HG03558 (cell line): ENCODE data around the gene NDUFB10.
A peak's percentile ranks its signal among the peaks of the same experiment; 100 is the strongest.
"Not testable (repeated sequence)": the region's sequence is repeated elsewhere in the genome, so short reads cannot be mapped to it uniquely, and the experiment has no call there.

Experiments
- ATAC-seq: cut with Tn5 transposase; IDR thresholded peaks from one replicate; pipeline ENCODE4 v1.9.1; 2021; ENCODE audit warnings: moderate number of reproducible peaks; ENCODE audit not compliant: unreplicated experiment; ENCODE audit errors: extremely low read depth

NDUFB10 gene

DNA sequence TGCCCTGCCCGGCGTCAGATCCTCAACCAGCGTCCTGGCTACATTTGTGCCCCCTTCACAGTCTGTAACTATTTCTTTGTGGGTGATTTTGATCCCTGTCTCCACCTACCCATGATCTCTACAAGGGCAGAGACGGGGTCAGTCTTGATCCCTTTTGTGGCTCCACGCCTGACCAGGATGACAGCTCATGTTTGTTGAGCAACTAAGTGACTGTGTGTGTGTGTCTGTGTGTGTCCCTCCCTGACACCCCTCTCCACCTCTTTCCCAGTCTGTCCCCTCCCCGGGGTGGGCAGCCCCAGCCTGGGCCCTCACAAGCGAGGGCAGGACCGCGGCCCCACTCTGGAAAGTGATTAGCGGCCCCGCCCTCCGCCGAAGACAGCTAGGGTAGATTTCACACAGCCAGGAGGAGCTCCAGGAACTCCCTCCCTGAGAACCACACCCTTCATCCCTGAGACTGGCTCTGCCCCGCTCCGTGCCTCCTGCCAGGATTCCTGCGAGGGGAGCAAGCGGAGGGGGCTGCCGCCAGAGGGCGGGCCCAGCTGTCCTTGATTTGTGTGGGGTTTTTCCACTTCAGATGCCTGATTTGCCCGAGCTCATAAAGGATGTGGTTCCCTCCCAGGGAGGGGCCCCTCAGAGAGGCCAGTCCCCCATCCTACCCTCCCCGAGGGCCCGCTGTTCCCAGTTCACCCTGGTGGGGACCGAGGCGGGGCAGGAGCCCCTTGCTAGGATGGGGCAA, 35.9 kb upstream of the NDUFB10 start:
- no peak for ATAC-seq

GRCh38 chr16:1924095-1924494, 35.2 kb upstream of the NDUFB10 start:
- ATAC-seq = no peak

- no peak for ATAC-seq
Observed at GRCh38 chr16:1926271-1926670, 33.1 kb upstream of the NDUFB10 start.

DNA sequence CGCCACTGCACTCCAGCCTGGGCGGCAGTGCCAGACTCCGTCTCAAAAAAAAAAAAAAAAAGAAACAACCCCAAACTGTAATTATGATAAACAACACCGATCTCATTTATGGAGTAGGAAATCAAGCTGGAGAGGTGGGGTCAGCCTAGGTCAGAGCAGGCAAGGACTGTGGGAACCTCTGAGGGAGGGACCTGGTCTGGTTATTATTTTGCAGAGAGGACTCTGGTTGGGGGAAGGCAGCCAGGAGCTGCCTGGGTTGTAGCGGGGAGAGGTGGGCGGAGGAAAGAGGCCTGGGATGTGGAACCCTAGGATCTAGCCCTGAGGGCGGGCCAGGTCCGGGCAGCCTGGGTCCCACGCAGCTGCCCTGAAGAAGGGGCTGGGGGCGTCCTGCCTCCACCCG, 30.2 kb upstream of the NDUFB10 start:
- ATAC-seq = no peak

DNA sequence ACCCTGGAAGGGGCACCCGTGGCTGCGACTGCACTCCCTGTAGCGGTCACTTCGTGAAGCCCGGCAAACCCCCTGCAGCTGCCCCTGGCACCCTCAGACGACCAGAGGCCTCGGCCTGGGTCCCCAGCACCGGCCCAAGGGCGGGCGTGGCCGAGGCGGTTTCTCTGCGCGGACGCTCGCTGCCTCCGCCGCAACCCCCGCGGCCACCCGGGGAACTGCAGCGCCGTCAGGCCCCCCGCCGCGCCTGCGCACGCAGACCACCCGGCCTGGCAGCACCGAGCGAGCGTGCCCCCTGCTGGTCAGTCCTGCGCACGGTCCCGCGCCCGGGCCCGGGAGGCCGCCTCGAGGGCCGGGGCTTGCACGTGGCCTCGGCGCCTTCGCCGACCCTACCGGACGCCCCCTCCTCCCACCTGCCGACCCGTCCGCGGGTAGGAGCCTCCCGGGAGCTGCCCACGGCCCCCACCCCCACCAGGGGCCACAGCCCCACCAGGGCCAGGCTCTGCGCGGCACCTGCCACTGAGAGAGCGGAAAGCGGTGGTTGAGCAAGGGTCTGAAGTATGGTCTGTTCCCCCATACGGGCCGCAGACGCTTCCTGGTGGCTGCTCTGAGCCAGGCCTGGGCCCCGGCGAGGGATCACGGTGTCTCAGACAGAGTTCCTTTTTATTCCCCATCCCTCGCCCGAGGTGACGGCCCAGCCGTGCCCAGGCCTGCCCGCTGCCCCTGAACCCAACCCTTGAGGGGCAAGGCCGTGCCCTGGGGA, 29.6 kb upstream of the NDUFB10 start:
- ATAC-seq = no peak

- no peak for ATAC-seq
Observed at GRCh38 chr16:1930338-1930720, 29.0 kb upstream of the NDUFB10 start.

DNA sequence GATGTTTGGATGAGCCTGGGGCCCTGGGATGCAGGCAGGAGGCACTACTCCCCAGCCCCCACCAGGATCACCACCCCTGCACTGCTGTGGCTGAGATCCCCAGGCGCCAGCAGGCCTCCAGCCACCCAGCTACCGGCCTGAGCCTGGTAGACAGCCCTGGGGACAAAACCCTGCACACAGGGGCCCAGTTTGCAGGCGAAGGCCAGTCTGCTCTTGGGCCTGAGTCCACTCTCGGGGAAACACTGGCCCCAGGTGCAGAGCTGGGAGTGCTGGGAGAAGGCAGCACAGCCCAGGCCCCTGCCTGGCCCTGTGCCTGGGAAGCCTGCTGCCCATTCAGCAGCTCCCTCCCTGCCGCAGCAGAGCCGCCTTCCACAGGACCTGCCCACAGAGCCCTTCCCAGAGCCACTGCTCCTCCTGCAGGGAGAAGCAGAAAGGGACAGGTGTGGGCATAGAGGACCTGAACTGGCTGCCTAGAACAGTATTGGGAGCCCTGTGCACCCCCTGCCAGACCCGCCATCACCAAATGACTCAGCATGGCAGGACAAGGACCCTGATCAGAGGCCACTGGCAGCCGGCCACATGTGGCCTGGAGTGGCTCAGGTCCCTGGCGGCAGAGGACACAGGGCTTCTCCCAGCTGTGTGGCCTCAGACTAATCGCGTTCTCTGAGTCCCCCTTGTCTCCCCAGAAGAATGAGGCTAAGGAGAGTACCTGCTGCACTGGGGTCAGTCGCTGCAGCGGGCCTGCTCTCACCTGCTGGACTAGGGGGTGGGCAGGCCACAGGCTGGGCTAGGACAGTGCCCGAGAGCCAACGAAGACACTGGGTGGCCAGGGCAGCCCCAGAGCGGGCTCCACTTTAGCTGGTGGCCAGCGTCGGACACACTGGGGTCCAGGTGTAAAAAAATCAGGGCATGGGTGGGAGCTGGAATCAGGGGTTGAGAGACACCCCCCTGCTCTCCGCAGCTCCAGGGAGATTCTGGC, 27.0 kb upstream of the NDUFB10 start:
- no peak for ATAC-seq

DNA sequence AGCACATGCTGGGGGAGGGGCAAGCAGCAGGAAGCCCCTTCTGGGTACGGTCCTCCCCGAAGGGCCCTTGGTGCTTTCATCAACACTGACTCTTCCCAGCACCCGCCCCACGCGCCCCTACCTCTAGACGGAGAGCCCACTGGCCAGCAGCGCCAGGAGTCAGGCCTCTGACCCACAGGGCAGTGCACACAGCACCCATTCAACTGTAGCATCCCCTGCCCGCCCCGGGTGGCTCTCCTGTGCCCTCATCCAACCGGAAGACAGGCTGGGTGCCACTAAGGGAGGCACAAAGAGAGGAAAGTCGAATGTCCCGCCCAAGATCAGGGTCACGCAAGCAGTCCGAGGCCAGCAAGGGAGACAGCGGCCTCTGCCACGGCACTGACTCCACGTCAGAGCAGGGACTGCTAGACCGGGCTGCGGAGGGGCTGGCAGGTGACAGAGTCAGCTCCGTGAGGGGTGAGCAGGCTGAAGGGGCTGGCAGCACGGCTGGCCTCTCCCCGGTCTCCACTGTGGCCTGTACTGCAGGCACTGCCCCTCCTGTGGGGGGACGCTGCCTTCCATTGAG, 26.2 kb upstream of the NDUFB10 start:
- no peak for ATAC-seq

- no peak for ATAC-seq
Observed at GRCh38 chr16:1936945-1937479, 22.3 kb upstream of the NDUFB10 start.

GRCh38 chr16:1938316-1938715, 21.0 kb upstream of the NDUFB10 start:
- no peak for ATAC-seq

GRCh38 chr16:1938910-1939309, 20.4 kb upstream of the NDUFB10 start:
- ATAC-seq = no peak

GRCh38 chr16:1939833-1940232, 19.5 kb upstream of the NDUFB10 start:
- ATAC-seq = not testable (repeated sequence)

DNA sequence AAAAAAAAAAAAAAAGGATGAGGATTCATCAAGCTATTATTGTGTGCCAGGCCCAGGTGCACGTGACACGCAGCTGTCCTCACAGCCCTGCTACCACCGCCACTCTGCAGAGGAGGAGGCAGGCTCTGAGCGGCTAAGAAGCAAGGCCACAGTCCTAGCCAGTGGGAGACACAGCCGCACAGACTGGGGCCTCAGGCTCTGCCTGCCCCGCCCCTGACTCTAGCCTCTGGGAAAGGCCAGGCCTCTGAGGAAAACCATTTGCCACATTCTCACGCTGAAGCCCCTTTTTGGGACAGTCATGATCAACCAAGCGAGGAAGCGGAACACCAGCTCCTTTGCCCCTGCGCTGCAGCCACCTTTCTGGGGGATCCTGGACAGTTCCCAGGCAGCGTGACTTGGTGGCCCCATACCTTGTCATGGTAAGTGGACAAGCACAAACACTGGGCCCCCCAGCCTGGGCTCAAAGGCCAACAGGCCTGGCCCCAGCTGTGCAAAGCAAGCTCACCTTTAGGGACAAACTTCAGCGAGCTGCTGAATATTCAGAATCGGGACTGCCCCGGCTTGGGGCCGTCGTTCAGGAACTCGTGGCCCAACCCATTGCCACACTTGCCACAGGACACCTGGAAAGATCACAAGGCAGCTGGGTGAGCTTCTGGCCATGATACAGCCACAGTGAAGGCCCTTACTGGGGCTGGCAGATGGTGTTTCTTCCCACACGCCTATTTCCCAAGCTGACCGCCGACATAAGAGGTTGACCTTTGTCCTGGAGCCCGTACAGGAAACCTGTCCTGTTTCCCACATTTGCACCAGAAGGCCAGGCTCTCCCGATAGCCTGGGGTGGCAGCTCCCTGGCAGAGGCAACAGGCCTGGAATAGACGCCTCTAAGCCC, 18.8 kb upstream of the NDUFB10 start:
- no peak for ATAC-seq

DNA sequence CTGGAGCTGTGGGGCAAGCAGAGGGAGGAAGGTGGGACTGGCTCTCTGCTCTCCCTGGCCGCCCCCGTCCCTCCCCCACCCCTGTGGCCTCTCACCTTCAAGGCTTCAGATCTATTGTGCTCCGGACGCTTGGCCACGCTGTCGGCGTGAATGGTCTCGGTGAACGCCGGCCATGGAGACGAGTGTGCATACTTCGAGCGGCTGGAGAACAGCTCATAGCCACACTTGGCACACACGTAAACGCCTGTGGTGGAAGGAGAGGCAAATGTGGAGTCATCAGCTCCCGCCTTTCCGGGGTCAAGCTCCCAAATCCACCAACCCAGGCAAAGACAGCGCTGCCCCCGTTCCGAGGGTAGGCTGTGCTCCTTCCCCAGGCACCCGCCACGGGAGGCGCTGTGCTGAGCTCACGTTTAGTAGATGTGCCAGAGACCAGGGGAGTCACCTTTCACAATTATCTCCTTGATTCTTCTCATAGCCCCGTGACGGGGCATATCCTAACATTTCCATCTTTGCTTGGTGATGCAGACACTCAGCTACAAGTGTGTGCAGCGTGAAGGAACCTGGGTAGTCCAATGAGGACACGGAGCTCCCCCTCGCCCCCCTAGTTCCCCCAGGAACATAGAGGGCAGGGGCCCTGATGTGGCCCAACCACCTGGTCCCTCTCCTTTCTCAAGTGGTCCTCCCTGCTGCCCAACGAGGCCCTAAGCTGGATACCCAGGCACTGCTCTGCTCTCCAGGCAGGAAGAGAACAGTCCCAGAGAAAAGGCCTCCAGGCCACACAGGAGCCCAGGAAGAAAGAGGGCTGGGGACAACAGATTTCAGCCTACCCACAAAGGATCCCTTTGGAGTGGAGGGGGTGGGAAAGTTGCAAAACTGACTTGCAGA, 17.9 kb upstream of the NDUFB10 start:
- no peak for ATAC-seq

GRCh38 chr16:1942047-1942809, 17.1 kb upstream of the NDUFB10 start:
- no peak for ATAC-seq

DNA sequence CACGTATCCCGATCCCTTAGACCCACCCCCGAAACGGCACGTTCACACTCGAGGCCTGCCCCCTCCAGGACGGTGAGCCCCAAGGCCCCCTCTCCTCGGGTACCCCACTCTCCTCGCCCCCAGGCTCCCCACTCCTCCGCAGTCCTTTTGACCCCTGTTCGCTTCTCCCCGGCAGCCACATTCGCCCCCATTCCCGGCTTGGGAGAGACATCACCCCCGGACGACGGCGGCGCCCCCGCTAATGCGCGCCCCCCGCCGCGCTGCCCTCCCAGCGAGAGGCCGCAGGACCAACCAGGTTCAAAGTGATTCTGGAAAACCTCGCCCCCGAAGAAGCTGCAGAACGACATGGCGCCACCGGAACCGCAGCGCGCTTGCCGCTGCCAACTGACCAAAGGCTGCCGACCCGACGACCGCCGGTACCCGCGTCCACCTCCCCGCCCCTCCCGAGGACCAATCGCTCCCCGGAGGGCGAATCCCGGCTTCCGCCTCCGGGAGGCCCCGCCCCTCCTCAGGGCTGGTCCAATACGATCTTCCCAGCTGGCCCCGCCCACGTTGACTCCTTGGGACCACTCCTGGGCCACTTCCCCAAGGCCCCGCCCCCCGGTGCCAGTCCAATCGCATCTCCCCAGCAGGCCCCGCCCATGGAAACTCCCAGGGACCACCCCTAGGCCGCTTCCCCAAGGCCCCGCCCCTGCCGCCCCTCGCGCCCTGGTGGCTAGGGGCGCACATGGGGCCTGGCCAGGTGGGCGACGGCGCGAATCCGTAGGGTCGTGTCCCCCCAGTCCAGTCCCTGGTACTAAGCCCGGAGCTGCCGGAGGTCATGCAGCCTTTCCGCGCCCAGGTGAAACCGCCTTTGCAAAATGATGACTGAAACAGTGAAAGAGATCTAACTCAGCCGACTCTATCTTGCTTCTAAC, 16.3 kb upstream of the NDUFB10 start, which contains the start of gene MSRB1:
TSS of gene MSRB1 (minus strand) at position 390 of the 917 bp plus-strand sequence. CDS start at position 347, 43 bp downstream.
- ATAC-seq = peak; percentile 72
